GM11168 (cell line): Measurements from ENCODE around the gene TLE5.
"Not testable (repeated sequence)": the region's sequence is repeated elsewhere in the genome, so short reads cannot be mapped to it uniquely, and the experiment has no call there.

ENCODE experiments used
- in situ Hi-C: fragments of 300-500 bp; cut with MboI; formaldehyde crosslinking; loops from one replicate; pipeline ENCODE4 v1.12.0; 2022; ENCODE audit warnings: low sequenced_read_pairs; ENCODE audit not compliant: unreplicated experiment

Gene TLE5

GRCh38 chr19:3045885-3046697 lies 16.2 kb downstream of the TLE5 start:
- in situ Hi-C loops = no loop called here

- in situ Hi-C loops = no loop called here
These were observed 17.1 kb downstream of the TLE5 start for GRCh38 chr19:3045191-3045590.

- in situ Hi-C loops = no loop called here
These were observed 19.6 kb downstream of the TLE5 start for GRCh38 chr19:3042621-3043267.

GRCh38 chr19:3041761-3042620 lies 20.3 kb downstream of the TLE5 start:
- in situ Hi-C loops = no loop called here

- in situ Hi-C loops = no loop called here
These were observed 21.0 kb downstream of the TLE5 start for GRCh38 chr19:3041327-3041726.

- in situ Hi-C loops = no loop called here
These were observed 22.6 kb downstream of the TLE5 start for GRCh38 chr19:3039641-3040077.

GRCh38 chr19:3039125-3039524 lies 23.2 kb downstream of the TLE5 start:
- in situ Hi-C loops = no loop called here

- in situ Hi-C loops = no loop called here
These were observed 24.1 kb downstream of the TLE5 start for GRCh38 chr19:3038214-3038613.

GRCh38 chr19:3036977-3037544 lies 25.2 kb downstream of the TLE5 start:
- in situ Hi-C loops = not testable (repeated sequence)

- in situ Hi-C loops = no loop called here
These were observed 25.9 kb downstream of the TLE5 start for GRCh38 chr19:3036119-3036976.

- in situ Hi-C loops = no loop called here
These were observed 26.7 kb downstream of the TLE5 start for GRCh38 chr19:3035542-3036118.

- in situ Hi-C loops = no loop called here
These were observed 27.4 kb downstream of the TLE5 start for GRCh38 chr19:3034656-3035541.

GRCh38 chr19:3034406-3034655 lies 28.0 kb downstream of the TLE5 start:
- in situ Hi-C loops = no loop called here

- in situ Hi-C loops = no loop called here
These were observed 28.5 kb downstream of the TLE5 start for GRCh38 chr19:3033595-3034405.

GRCh38 chr19:3031607-3031867 lies 30.8 kb downstream of the TLE5 start:
- in situ Hi-C loops = no loop called here

GRCh38 chr19:3029065-3029923 lies 33.0 kb downstream of the TLE5 start, which contains the start of gene TLE2:
TLE2 (minus strand) TSS chr19:3029280; CDS start chr19:3028904, 376 bp downstream.
- in situ Hi-C loops = no loop called here
